NCI-H1436 (cell line): ENCODE data around the gene IL1RAPL1.

Source experiments
- DNase-seq: peaks from one replicate; lab custom pipeline; 2025; lab: John Stamatoyannopoulos, UW

The IL1RAPL1 gene

DNA sequence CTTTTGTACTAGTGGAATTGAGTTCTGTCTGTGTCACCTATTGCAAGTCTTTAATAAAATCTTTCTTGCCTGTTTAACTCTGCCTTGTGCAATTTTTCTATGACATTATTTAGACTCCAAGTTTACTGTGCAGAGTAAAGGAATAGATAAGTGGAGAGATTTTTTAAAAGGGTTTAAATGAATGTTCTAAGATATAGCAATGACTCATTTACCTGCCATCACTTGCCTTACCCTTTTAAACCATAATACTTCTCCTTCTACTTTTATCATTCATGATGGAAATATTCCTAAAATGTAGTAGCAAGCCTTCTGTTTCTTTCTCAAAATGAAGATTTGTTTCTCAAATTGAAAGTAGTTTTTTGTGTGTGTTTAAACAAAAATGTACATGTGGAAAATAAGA lies 845.3 kb downstream of the IL1RAPL1 start:
- DNase-seq, result no peak

GRCh38 chrX:29434939-29435338 lies 847.7 kb downstream of the IL1RAPL1 start:
- no peak for DNase-seq

- no peak for DNase-seq
Observed at GRCh38 chrX:29435396-29435795, 848.1 kb downstream of the IL1RAPL1 start.

DNA sequence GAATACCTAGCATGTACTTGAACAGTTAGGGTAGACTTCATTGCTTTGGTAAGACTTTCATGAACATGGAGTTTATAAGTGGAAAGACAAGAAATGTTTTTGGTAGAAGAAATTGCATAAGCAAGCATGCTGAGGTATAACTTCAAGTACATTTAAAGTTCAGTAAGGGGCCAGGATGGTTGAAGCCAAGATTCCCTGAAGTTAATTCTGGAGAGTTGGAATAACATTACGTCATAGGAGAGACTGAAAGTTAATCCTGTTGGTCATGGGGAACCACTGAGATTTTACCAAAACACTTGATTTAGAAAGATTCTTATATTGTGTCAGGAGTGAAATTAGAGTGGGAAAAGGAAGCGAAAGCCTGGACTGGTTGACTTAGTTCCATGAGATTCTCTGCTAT lies 860.6 kb downstream of the IL1RAPL1 start:
- no peak for DNase-seq

- DNase-seq, result no peak
Observed at GRCh38 chrX:29453333-29453732, 866.1 kb downstream of the IL1RAPL1 start.

DNA sequence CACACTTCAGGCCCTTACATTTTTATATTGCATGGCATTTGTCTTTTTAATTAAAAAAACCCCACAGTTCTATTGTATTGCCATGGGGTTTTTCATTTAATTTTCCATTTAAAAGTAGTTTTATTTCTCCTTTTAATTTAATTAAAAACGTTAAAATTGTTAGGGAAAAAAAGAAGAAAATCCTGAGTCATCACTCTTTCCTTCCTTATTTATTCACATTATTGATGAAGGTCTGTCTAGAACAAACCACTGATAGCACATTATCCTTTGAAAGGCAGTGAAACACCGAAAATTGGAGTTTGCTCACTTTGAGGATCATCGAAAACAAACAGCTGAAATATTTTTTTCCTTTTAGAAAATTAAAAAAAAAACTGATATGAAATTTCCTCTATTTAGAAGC lies 868.5 kb downstream of the IL1RAPL1 start:
- no peak for DNase-seq

DNA sequence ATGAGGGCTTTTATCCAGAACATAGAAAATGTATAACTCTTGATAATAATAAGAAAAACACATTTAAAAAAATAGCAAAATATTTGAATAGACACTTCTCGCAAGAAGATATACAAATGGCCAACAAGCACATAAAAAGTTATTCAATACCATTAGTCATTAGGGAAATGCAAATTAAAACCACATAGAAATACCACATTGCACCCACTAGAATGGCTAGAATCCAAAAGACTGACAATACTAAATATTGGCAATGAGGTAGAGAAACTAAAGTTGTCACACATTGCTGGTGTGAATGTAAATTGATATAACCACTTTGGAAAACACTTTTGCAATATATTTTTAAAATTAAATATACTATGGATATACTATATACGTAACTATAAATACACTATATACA lies 873.8 kb downstream of the IL1RAPL1 start:
- no peak for DNase-seq

GRCh38 chrX:29466456-29466855 lies 879.2 kb downstream of the IL1RAPL1 start:
- no peak for DNase-seq

DNA sequence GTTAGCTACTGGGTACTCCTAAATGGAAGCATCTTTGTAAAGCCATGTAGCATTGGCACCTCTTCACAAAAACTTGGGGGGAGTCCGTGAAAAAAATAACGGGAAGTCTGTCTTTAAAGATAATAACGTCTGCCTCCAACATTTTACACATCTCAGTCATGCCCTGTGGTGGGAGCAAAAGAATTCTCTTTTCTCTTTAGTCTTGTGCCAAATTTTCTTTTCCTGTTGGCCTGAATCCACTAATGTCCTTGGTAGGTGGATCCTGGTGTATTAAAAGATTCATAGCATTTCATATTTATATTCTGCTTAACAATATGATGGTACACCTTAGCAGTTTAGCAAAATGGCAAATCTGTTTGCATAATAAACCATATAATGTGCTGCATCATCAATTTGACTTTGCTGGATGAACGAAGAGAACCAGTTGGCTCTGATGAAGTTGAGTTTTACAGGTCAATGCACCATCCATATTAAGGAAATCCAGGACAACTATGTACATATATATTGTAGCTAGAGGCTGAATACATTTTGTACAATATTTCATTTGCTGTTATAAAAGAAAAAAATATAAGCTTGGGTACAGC lies 881.8 kb downstream of the IL1RAPL1 start:
- DNase-seq, result no peak

GRCh38 chrX:29470030-29470429 lies 882.8 kb downstream of the IL1RAPL1 start:
- no peak for DNase-seq

DNA sequence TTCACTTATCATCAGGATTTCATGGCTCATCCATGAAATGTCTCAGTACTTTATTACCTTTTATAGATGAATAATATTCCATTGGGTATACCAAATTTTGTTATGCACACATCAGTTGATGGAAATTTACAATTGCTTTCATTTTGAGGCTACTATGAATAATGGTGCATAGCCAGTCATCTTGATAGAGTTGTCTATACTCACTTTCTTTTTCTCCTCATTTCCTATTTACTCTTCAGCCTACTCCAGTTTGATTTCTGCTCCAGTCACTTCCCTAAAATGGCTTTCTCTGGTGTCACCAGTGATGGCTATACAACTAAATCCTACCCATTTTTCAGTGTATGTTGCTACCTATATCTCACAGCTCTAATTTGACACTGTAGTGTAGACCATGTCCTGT lies 884.6 kb downstream of the IL1RAPL1 start:
- no peak for DNase-seq

DNA sequence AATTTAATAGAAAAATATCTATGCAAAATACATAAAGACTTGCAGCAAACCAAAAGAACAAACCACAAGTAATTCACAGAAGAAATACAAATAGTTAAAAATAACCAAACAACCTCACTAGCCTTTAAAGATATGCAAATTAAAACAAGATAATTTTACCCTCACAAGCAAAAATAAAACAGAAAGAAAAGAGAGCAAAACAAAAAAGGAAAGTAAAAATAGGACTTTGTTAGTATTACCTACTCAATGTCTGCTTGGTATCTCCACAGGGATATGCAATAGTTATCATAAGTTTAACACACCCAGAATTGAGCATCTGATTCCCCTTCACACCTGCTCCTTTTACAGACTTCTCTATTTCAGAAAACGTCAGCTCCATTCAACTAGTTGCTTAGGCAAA lies 890.6 kb downstream of the IL1RAPL1 start:
- no peak for DNase-seq

GRCh38 chrX:29478336-29479069 lies 891.3 kb downstream of the IL1RAPL1 start:
- no peak for DNase-seq

- no peak for DNase-seq
Observed at GRCh38 chrX:29487214-29487613, 900.0 kb downstream of the IL1RAPL1 start.

- no peak for DNase-seq
Observed at GRCh38 chrX:29487714-29488113, 900.5 kb downstream of the IL1RAPL1 start.

DNA sequence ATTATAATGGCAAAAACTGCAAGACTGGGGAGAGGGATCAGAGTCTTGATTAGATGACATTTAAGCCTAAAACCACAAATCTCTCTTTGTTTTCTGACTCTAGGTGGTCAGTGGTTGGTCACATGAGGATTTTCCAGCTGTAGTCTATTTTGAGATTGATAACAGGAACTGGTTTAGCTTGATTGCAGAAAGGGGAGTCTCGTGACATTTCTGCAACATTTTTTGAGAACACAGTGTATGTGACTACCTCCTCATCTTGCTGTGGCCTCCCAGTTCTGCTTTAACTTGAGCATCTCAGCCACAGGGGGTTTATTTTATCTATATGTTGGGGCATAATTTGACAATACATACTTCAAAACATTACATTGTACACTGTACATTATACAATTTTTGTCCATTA lies 901.7 kb downstream of the IL1RAPL1 start:
- no peak for DNase-seq

- DNase-seq, result no peak
Observed at GRCh38 chrX:29490606-29491005, 903.4 kb downstream of the IL1RAPL1 start.

GRCh38 chrX:29491659-29492058 lies 904.4 kb downstream of the IL1RAPL1 start:
- DNase-seq, result no peak

- DNase-seq, result no peak
Observed at GRCh38 chrX:29496636-29497180, 909.5 kb downstream of the IL1RAPL1 start.

DNA sequence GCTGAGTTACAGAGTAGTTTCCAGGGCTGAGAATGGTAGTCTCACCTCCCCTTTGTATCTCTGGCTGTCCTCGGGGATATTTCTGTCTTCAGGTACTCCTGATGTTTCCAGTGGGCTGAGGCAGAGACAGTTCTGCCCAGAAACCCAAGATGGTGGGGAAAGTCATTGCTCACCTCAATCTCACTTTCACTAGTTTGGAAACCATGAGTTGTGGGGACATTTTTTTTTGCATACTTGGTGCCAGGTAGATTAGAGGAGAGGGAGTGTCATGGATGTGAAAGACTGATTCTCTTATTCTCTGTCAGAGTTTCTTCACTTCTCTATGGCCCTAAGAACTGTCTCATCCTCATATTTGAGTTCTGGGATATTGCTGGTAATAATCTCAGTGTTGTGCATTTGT lies 919.5 kb downstream of the IL1RAPL1 start:
- DNase-seq, result no peak

DNA sequence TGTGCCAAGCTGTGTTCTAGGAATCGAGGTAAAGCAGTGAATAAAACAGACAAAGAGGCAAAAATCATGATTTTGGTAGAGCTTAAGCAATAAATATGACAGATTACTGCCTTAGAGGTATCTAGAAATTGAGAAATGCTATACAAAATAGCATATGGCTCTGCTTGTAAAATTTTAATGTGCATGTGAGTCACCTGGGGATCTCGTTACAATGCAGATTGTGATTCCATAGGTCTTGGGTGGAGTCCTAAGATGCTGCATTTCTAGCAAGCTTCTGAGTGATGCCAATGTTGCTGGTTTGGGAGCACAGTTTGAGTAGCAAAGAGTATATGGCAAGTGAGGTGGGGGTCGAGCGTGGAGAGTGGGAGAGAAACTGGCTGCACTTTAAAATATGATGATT lies 930.9 kb downstream of the IL1RAPL1 start:
- DNase-seq, result no peak

- DNase-seq, result no peak
Observed at GRCh38 chrX:29528281-29528680, 941.0 kb downstream of the IL1RAPL1 start.

DNA sequence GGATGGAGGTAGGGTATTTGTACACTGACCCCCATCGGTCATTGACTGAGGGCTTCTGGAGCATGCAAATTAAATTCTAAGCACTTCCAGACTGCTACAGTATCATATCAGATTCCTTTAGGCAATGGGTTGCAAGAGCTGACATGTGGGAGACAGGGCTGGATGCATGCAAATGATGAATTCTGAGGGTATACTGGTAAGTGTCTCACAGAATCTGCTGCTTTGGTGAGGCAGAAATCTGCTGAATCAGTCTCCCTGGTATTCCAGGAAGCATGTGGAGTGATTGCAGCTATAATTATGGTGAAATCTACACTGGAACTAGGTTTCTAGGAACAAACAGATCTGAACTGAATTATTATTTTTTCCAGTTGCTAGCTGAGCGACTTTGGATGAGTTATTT lies 943.3 kb downstream of the IL1RAPL1 start:
- no peak for DNase-seq

DNA sequence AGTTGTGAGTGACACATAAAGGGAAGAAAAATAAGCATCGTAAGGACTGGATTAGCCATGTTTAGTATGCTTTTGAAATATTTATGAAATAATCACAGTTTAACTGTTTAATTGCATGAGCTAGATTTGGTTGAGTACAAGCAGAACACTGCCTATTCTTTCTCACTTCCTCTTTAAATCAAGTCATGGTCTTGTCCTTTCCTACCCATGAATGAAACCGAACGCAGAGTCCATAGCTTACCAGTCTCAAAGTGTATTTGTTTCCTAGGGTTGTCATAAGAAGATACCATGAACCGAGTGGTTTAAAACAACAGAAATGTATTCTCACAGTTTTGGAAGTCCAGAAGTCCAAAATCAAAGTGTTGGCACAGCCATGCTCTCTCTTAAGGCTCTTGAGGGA lies 944.1 kb downstream of the IL1RAPL1 start:
- DNase-seq, result no peak
